ENCODE data around the gene TOMM70.

TOMM70 gene

GRCh38 chr3:100411091-100411982 lies 10.4 kb upstream of the TOMM70 start:
- no peak for DNase-seq (ENCODE audit: low read depth)

- no peak for DNase-seq (ENCODE audit: low read depth)
Measured at GRCh38 chr3:100407977-100408532, 7.2 kb upstream of the TOMM70 start.

DNA sequence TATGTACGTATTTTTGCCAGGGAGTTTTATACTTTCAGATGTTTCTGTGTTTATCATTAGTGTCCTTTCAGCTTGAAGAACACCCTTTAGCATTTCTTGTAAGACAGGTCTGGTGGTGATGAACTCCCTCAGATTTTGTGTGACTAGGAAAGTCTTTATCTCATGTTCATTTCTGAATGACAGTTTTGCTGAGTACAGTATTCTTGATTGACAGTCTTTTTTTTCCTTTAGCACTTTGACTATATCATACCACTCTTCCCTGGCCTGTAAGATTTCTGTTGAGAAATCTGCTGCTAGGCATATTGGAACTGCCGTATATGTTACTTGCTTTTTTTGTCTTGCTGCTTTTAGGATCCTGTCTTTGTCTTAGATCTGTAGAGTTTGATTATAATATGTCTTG lies 6.3 kb upstream of the TOMM70 start:
- no peak for DNase-seq (ENCODE audit: low read depth)

DNA sequence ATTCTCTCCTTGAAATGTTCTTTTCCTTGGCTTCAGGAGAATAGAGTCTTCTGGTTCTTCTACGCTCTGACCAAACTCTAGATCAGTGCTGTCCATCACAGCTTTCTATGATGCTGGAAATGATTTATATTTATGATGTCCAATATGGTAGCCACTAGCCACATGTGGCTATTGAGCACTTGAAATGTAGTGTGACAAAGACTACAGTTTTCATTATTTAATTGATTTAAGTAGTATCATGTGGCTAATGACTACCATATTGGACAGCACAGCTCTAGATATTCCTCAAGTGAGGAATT lies 3.3 kb upstream of the TOMM70 start:
- DNase-seq (ENCODE audit: low read depth) = no peak

- DNase-seq (ENCODE audit: low read depth) = no peak
Measured at GRCh38 chr3:100403362-100404249, 2.7 kb upstream of the TOMM70 start.

- DNase-seq (ENCODE audit: low read depth) = no peak
Measured at GRCh38 chr3:100402891-100403290, 2.0 kb upstream of the TOMM70 start.

DNA sequence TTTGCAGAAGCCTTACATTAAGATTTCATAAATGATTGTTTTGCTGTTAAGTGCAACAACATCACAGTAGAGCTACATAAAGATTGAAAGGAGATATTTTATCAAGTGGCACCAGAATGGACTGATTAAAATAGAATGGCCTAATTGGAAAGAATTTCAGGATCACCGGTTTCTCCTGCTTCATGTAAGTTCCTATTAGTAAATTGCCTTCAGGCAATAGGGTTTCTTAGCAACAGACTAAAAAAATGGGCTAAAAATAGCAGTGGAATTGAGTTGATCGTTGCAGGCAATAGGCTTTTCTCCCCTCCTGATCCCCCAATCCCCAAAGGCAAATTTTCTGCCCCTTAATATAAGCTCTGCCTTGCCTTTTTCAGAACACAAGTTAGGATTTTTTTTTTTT lies 1.4 kb upstream of the TOMM70 start:
- no peak for DNase-seq (ENCODE audit: low read depth)

DNA sequence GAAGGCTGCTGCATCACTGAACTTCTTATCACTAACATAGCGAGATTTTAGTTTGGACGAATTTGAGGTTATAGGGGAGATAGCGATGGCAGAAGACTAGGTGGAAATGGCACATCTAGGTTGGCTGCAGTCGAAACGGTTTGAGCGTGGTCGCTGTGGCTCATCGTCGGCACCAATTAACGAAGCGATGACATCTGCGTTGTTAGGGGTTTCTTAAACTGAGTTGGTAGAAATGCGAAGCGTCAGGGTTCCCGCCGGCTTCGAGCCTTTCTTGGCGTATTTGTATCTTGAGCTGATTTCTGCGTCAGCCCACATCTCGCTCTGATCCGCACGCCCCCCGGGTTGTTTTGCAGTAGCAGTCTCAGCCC lies 769 bp upstream of the TOMM70 start:
- peak; percentile 15 for DNase-seq (ENCODE audit: low read depth)

- no peak for DNase-seq (ENCODE audit: low read depth)
Measured at GRCh38 chr3:100400419-100400779, 490 bp downstream of the TOMM70 start.

- no peak for DNase-seq (ENCODE audit: low read depth)
Measured at GRCh38 chr3:100399341-100400071, 1.4 kb downstream of the TOMM70 start.

DNA sequence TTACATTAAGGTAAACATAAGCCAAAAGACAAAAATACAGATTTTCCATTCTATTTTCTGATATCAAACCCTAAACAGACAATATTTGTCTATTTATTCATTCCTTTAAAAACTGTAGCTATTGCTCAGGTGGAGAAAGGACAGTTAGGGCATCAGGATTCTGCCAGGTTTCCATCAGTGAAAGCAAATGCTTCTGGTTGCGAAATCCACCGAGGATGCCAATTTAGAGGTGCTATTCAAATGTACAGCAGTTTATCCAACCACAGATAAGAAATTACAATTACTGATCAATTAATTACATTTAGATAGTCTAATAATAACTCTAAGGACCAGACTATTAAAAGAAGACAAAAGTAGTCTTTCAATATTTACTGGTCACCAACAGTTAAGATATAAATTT lies 3.9 kb downstream of the TOMM70 start:
- no peak for DNase-seq (ENCODE audit: low read depth)

GRCh38 chr3:100395679-100396431 lies 5.0 kb downstream of the TOMM70 start:
- DNase-seq (ENCODE audit: low read depth) = no peak

GRCh38 chr3:100389025-100389424 lies 11.9 kb downstream of the TOMM70 start:
- DNase-seq (ENCODE audit: low read depth) = no peak

DNA sequence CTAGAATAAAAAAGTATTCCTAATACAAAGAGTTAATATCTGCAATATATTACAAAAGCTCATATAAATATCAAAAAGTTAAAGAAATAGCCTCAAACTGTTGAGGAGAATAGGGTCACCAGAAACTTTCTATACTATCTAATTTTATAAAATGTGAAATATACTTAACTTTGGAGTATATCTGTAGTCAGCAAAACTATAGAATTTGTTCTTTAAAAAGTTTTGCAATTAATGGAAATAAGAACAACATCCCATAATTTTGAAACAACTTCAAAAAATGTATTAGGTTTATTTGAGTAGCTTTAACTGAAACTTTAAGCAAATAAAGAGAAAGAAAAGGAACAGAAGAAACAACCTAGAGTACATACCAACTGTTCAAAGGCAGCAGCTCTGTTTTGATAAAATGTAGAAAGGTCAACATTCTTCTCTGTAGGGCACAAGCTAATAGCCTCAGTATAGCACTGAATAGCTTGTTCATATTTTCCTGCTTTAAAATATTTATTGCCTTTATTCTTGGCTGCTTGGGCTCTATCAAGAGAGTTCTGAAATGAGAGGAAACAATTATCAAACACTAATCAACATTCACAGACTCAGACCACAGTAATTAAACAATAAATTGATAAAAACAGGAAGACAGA lies 14.3 kb downstream of the TOMM70 start:
- no peak for DNase-seq (ENCODE audit: low read depth)

- no peak for DNase-seq (ENCODE audit: low read depth)
Measured at GRCh38 chr3:100384733-100385525, 16.0 kb downstream of the TOMM70 start.

DNA sequence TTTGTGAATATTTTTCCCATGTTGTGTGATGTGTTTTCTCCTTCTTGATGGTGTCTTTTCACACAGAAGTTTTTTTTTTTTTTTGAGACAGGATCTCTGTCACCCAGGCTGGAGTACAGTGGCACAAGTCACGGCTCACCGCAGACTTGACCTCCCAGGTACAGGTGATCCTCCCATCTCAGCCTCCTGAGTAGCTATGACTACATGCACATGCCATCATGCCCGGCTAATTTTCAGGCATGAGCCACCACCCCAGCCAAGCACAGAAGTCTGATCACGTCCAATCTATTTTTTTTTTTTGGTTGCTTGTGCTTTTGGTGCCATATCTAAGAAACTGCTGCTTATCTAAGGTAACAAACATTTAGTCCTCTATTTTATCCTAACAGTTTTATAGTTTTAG lies 24.6 kb downstream of the TOMM70 start:
- no peak for DNase-seq (ENCODE audit: low read depth)

- DNase-seq (ENCODE audit: low read depth) = no peak
Measured at GRCh38 chr3:100374521-100374920, 26.4 kb downstream of the TOMM70 start.

DNA sequence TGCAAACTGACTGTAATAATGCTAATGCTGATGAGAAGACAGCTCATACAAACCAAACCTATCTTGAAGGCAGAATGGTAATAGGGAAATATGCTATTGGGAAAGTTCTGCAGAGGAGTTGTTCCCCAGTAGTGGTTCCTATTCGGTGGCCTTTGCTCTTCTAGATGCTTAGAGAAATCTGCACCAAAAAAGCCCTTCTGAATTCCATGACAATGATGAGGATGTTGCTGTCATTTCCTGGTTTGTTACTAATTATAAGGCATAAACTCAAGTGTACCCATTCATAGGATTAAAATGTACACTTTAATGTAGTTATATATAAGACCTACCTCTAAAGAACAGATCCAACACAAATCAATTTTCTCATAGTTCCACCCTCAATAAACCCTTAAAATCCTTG lies 30.1 kb downstream of the TOMM70 start:
- no peak for DNase-seq (ENCODE audit: low read depth)

- no peak for DNase-seq (ENCODE audit: low read depth)
Measured at GRCh38 chr3:100368441-100368840, 32.4 kb downstream of the TOMM70 start.

DNA sequence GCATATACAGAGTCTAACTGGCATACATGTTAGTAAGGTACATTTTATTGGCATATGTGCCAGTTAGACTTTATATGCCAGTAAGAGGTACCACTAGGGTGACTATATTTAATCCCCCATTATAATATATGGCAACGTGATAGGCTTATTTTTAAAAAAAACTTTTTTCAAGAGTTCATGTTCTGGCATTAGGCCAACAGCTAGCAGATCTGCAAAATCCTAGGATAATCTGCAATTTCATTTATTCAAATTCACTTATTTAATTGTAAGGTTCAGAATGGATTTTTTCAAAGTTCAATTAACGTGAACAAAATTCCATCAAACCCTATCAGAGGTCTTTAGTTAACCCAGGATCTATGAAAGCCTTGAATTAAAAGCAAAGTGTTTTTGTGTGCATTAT lies 34.5 kb downstream of the TOMM70 start:
- no peak for DNase-seq (ENCODE audit: low read depth)

Data from activated T-helper 1 cell treated with Interleukin-2 at 50 U/mL for 16 hours (primary cell).